Measurements from ENCODE around the gene SOCS6. TPM values are rescaled to one million over a fixed set of nuclear protein-coding genes. Genes with fewer than 3 reads are reported as not detected.

The SOCS6 gene
- total RNA-seq, 1 donor: 34.5 TPM

DNA sequence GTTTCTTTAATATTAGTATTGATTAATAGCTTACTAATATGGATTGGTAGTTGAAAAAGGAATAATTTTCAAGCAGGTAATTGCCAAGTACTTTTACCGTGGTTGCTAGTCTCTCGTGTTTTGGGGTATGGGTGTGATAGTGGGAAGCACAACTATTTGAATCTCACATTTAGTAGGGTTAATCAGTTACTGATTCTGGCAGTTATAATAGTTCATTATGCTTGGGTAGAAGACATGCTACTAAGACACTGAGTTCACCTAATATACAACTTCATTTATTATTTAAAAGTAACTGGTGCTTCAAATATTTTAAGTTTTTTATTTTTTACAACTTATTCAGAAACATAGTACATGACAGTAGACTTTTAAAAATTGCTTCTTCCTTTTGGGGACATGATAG, 33.5 kb downstream of the SOCS6 start:
- H3K4me3 ChIP-seq (ENCODE audit: low read depth, low read length): no peak overlapping the region
- DNase-seq (ENCODE audit: low read depth): no peak
- TF ChIP-seq CTCF (IDR thresholded peaks at IDR 0.05; ENCODE audit: insufficient read depth, low read depth, low read length): no peak

GRCh38 chr18:70322928-70323327, 34.1 kb downstream of the SOCS6 start:
- peak; percentile 61 for DNase-seq (ENCODE audit: low read depth)
- H3K4me3 ChIP-seq (ENCODE audit: low read depth, low read length): no peak overlapping the region
- TF ChIP-seq CTCF (IDR thresholded peaks at IDR 0.05; ENCODE audit: insufficient read depth, low read depth, low read length): no peak

GRCh38 chr18:70324897-70325296, 36.1 kb downstream of the SOCS6 start:
- DNase-seq (ENCODE audit: low read depth): no peak
- no peak for TF ChIP-seq CTCF (IDR thresholded peaks at IDR 0.05; ENCODE audit: insufficient read depth, low read depth, low read length)
- H3K4me3 ChIP-seq (ENCODE audit: low read depth, low read length): no peak overlapping the region

GRCh38 chr18:70326255-70326654, 37.4 kb downstream of the SOCS6 start:
- no peak overlapping the region for H3K4me3 ChIP-seq (ENCODE audit: low read depth, low read length)
- TF ChIP-seq CTCF (IDR thresholded peaks at IDR 0.05; ENCODE audit: insufficient read depth, low read depth, low read length): no peak
- no peak for DNase-seq (ENCODE audit: low read depth)

DNA sequence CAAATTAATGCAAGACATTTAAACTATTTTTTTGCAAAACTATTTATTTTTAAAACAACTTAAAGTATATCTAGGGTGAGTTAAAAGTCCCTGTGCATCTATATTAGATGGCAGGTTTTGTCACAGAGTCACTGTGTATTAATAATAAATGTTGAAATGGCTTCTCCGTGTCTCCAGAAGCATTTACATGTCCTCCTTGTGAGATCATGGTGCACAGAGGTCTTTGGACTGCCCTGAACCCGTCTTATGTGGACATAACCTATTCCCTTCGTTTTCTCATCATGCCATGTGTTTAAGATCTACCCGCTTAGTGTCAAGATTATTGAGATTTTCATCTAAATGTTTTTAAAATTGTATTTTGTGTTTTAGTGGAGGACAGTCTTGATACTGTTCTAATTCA, 39.3 kb downstream of the SOCS6 start:
- H3K4me3 ChIP-seq (ENCODE audit: low read depth, low read length): no peak overlapping the region
- no peak for DNase-seq (ENCODE audit: low read depth)
- no peak for TF ChIP-seq CTCF (IDR thresholded peaks at IDR 0.05; ENCODE audit: insufficient read depth, low read depth, low read length)

- no peak for TF ChIP-seq CTCF (IDR thresholded peaks at IDR 0.05; ENCODE audit: insufficient read depth, low read depth, low read length)
- DNase-seq (ENCODE audit: low read depth): no peak
- no peak overlapping the region for H3K4me3 ChIP-seq (ENCODE audit: low read depth, low read length)
Measured at GRCh38 chr18:70329071-70329470, 40.2 kb downstream of the SOCS6 start.

DNA sequence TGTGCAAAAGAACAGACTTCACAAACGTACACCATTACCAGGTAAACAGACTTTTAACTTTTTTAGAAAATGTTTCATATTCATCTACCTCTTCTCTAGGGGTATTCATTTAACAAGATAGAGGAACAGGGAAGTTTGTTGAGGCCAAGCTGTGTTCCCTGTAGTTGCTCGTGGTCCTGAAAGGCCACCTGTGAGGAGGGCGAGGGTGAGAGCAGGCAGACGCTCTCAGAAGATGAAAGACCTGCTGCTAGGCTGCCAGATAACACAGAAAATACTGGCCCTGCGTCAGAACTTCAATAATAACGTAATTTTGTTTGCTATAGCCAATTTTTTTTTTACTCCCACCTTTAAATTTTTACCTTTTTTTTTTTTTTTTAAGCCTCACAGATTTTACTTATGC, 42.0 kb downstream of the SOCS6 start:
- no peak for TF ChIP-seq CTCF (IDR thresholded peaks at IDR 0.05; ENCODE audit: insufficient read depth, low read depth, low read length)
- H3K4me3 ChIP-seq (ENCODE audit: low read depth, low read length): no peak overlapping the region
- DNase-seq (ENCODE audit: low read depth): no peak

Data from fibroblast of villous mesenchyme (primary cell).